GM19238 (cell line): ENCODE results near the gene OXCT1.
"Not testable (repeated sequence)": the region's sequence is repeated elsewhere in the genome, so short reads cannot be mapped to it uniquely, and the experiment has no call there.

Experiments used
- DNase-seq: peaks from one replicate; pipeline ENCODE4 v3.0.0; 2011; ENCODE audit warnings: low spot score; ENCODE audit not compliant: insufficient read length

OXCT1 gene

DNA sequence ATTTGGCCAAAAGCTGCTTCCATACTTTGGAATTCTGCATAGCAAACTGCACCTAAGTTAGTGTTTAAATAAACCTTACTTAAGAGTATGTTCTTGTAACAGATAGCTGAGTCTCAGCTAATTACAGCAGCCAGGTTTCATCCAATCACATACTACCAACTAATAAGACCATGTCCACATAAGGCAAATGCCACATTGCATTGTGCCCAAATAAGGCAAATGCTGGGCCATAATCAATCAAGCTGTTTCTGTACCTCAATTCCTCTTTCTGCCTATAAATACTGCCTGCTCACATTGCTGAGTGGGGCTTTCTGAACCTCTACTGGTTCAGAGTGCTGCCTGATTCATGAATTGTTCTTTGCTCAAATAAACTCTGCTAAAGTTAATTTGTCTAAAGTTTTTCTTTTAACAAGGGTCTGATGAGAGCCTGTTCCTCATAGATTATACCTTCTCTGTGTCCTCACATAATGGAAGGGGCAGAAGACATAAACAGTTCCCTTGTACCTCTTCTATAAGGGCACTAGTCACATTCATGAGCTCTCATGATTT, 4.4 kb upstream of the OXCT1 start:
- DNase-seq, result no peak

- no peak for DNase-seq
These were observed 1.6 kb upstream of the OXCT1 start for GRCh38 chr5:41871852-41872251.

DNA sequence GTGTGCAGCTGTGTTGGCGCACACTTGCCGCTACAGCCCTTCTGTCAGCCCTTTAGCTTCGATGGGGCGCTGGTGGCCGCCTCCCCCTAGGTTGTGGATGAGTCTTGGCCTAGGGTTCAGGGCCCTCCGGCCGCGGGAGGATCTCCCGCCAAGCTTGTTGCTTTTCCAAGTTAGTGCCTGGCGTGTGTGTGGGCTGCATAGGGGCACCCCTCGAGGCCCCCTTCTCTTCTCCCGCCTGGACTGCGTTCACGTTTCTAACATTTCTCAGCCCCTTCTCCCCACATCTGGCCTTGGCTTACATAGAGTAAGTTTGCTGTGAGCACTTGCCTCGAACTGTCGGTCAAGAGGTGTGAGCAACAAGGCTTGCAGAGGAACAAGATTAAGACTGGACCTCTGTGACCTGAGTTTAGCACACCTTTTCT, 413 bp upstream of the OXCT1 start:
- DNase-seq, result no peak

DNA sequence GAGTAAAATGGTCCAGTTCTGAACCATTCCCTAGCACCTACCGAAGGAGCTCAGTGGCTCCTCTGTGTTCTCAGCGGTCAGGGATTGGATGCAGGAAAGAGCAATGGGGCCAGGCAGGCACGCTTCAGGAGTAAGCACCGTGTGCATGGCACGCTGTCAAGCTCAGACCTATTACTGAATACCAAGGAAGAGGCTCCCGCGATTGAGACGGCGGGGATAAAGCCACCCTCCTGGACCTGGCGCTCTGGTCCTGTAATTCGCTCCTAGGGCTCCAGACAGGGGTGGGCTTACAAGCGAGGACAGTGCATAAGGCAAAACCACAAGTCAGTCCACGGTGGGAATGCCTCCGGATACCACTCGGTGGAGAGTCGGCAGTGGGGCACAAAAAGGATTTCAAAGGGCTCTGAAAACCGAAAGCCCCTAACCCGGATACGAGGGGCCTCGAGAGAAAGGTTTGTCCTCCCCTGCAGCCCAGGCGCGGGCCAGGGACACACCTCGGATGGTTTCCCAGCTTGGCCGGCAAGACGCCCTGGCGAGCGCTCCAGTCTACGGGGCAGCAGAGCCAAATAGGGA, 988 bp downstream of the OXCT1 start:
- DNase-seq, result peak; percentile 13

GRCh38 chr5:41863871-41864486, 6.2 kb downstream of the OXCT1 start:
- DNase-seq, result no peak

DNA sequence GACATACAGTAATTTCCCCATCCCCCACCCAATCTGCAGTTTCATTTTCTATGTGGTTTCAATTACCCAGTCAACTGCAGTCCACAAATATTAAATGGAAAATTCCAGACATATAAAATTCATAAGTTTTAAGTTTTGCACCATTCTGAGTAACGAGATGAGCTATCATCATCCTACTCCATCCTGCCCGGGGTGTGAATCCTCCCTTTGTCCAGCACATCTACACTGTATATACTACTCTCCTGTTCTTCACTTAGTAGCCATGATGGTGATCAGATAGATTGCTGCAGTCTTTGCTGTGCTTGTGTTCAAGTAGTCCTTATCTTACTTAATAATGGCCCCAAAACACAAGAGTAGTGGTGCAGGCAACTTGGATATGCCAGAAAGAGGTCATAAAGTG, 11.3 kb downstream of the OXCT1 start:
- DNase-seq, result no peak

GRCh38 chr5:41857989-41858388, 12.2 kb downstream of the OXCT1 start:
- no peak for DNase-seq

DNA sequence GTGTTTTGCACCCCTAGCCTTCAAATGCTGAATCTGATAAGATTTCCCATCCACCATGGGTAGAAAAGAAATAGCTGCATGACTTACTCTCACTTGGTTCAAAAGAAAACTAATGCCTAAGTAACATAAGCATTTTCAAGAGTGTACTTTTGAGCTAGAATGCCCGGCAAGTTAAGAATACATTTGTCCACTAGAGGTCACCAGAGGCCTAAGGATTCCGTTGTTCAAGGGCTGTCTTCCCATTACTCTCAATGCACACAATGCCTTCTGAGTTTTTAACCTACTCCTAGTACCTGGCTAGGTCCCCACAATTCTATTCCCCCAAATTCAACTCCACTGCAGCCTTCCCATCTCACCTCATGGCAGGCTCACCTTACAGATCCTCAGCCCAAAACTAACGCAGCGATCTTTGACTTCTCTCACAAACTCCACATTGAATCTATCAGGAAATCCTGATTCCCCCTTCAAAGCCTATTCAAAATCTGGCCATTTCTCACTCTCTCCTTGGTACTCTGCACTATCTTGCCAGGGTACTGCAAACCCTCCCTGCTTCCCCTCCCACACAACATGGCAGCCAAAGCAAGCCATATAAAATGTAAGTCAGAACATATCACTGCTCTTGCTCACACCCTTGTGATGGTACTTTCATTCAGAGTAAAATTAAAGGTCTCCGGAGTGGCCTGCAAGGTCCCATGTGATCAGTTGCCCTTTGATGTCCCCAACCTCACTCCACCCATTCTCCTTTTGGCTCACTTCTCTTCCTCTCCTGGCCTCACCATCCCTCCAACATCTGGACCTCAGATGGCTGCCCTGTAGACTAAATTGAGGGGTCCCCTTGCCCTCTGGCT, 13.4 kb downstream of the OXCT1 start:
- DNase-seq, result no peak

GRCh38 chr5:41852293-41852692, 17.9 kb downstream of the OXCT1 start:
- DNase-seq, result no peak

GRCh38 chr5:41851116-41851515, 19.1 kb downstream of the OXCT1 start:
- no peak for DNase-seq

- DNase-seq, result no peak
These were observed 21.2 kb downstream of the OXCT1 start for GRCh38 chr5:41848983-41849382.

- not testable (repeated sequence) for DNase-seq
These were observed 24.5 kb downstream of the OXCT1 start for GRCh38 chr5:41845751-41846150.

DNA sequence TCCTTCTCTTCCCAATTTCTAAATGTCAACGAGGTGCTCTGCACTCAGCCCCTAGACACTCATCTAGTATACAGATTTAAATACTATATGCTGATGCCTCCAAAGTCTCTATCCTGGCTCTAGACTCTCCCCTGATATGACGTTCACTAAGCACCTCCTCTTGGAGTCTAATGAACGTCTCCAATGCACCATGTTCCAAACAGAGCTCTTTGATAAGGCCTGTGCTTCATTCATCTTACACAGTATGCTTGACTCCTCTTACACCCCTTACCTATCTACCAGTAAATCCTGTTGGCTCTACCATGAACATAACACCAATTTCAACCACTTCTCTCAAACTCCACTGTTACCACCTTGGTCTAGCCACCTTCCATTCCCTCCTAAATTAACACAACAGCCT, 25.7 kb downstream of the OXCT1 start:
- DNase-seq, result no peak

- no peak for DNase-seq
These were observed 26.5 kb downstream of the OXCT1 start for GRCh38 chr5:41843456-41844370.

DNA sequence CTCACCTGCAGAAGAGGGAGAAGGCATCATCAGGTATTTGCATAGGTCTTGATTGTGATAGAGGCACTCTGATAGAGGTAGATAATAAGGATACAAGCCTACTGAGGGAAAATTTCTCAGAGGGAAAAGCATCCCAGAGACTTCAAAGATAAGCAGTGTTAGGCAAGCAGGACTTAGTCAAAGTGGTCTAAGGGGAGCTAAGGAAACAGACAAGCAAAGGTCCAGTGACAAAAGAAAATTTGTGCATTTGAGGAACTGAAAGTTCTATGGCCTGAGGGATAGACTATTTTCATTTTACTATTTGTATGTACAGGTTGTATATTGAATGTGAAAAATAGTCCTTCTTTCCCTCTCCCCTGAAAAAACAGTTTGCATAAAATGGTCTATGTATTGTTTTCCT, 27.4 kb downstream of the OXCT1 start:
- DNase-seq, result no peak

- no peak for DNase-seq
These were observed 28.9 kb downstream of the OXCT1 start for GRCh38 chr5:41841325-41841724.

DNA sequence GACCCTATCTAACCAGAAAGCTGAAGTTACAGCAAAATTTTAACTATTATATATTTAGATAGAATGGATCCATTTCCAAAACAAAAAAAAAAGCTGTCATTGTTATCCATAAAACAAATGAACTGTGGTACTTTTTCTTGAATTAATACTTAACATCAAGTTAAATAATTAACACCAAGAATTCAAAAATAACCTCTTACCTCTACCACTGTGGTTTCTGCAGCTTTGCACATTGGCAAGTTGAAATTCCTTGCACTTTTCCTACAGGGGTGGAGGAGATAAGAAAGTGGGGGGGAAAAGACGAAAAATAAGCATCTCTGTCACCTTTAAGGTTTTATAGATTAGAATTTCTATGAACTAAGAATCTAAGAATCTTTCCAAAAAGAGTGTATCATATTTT, 30.0 kb downstream of the OXCT1 start:
- DNase-seq, result no peak

DNA sequence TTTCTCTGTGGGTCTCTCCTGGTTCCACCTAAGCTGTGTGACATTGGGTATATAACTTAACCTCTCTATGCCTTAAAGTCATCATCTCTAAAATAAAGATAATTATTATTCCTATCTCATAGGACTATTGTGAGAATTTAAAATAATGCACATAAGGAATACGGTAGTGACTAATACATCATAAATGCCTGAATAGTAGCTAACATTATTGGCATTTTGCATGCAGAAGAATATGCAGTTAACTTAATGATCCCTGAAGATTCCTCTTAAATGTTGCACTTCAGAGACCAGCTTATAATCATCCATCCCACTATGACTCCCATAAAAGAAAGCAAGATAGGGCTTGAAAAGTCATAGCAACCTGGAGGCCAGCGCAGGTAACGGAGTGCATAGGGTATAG, 32.4 kb downstream of the OXCT1 start:
- no peak for DNase-seq

- no peak for DNase-seq
These were observed 34.6 kb downstream of the OXCT1 start for GRCh38 chr5:41835645-41836044.

GRCh38 chr5:41834506-41834905, 35.7 kb downstream of the OXCT1 start:
- DNase-seq, result no peak

GRCh38 chr5:41832430-41832829, 37.8 kb downstream of the OXCT1 start:
- no peak for DNase-seq
